ENCODE measurements around the gene CEP89. TPM values are rescaled to one million over a fixed set of nuclear protein-coding genes. Genes with fewer than 3 reads are reported as not detected.
"Not testable (repeated sequence)": the region's sequence is repeated elsewhere in the genome, so short reads cannot be mapped to it uniquely, and the experiment has no call there.

CEP89 gene
- total and polyA plus RNA-seq, 2 donors (not counting 1 experiment from before 2014, with no cell fraction given) = 6.3 to 13.8 TPM

DNA sequence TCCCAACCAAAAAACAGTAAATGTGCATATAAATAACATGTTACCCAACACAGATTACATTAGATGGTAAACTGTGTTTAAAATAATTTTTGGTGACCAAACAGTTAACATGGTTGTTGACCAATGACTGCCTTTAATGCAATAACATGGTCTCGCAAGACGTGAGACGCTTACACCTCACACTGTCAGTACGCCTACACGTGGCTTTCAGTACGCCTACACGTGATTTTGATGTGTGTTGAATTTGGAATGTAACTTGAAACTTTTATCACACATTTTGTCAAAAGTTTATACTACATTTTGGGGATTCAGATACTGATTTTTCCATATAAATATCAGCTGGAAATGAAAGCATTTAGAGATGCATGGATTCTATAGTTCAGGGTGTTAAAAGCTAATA is 134.2 kb downstream of the CEP89 start:
- no peaks in the 10 kb centered on the region for H3K4me1 ChIP-seq (ENCODE audit: control insufficient read depth, extremely low read depth, insufficient read depth, low read length)
- no peaks in the 10 kb centered on the region for H3K79me2 ChIP-seq (ENCODE audit: control insufficient read depth, insufficient read depth, low read length)
- H3K9ac ChIP-seq (ENCODE audit: insufficient read depth, low read length) = no peak overlapping the region
- H4K20me1 ChIP-seq (ENCODE audit: control insufficient read depth, extremely low read depth, insufficient read depth, low read length) = no peaks in the 10 kb centered on the region
- no peaks in the 10 kb centered on the region for H3K27me3 ChIP-seq (ENCODE audit: control insufficient read depth, insufficient read depth, low read length)
- H3K4me2 ChIP-seq (ENCODE audit: extremely low read depth, insufficient read depth, low read length) = no peak overlapping the region
- no peak overlapping the region for H2AFZ ChIP-seq (ENCODE audit: low read length)
- TF ChIP-seq EZH2 (IDR thresholded peaks at IDR 0.05; ENCODE audit: low read length, missing control alignments) (no peak), CTCF (conservative IDR thresholded peaks at IDR 0.05 in 1 of 2, IDR thresholded peaks at IDR 0.05 in 1 of 2; ENCODE audit: low read depth in 1 of 2, low read length in 2 of 2) (no peak)
- no peak overlapping the region for H3K4me3 ChIP-seq (replicated peaks in 1 of 4; ENCODE audit: control extremely low read depth in 1 of 4, insufficient read depth in 1 of 4, low read depth in 3 of 4, low read length in 4 of 4)
- H3K36me3 ChIP-seq (ENCODE audit: control insufficient read depth, insufficient read depth, low read length) = no peaks in the 10 kb centered on the region
- no peaks in the 10 kb centered on the region for H3K9me3 ChIP-seq (ENCODE audit: control insufficient read depth, insufficient read depth, low read depth, low read length)
- DNase-seq (ENCODE audit: low read depth in 2 of 2) = no peak
- no peak overlapping the region for H3K27ac ChIP-seq (ENCODE audit: insufficient read depth, low read length)

DNA sequence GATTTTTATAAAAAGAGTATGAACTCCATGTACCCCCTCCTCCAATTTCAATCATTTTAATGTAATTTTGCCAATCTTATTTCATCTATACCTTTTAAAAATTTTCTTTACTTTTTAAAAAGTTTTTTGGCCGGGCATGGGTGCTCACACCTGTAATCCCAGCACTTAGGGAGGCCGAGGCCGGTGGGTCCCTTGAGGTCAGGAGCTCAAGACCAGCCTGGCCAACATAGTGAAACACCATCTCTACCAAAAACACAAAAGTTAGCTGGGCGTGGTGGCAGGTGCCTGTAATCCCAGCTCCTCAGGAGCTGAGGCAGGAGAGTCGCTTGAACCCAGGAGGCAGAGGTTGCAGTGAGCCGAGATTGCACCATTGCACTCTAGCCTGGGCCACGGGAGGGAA is 138.4 kb downstream of the CEP89 start:
- H4K20me1 ChIP-seq (ENCODE audit: control insufficient read depth, extremely low read depth, insufficient read depth, low read length); H3K4me3 ChIP-seq (replicated peaks in 1 of 4; ENCODE audit: control extremely low read depth in 1 of 4, insufficient read depth in 1 of 4, low read depth in 3 of 4, low read length in 4 of 4); H3K27me3 ChIP-seq (ENCODE audit: control insufficient read depth, insufficient read depth, low read length); H3K9me3 ChIP-seq (ENCODE audit: control insufficient read depth, insufficient read depth, low read depth, low read length); H3K4me1 ChIP-seq (ENCODE audit: control insufficient read depth, extremely low read depth, insufficient read depth, low read length); H2AFZ ChIP-seq (ENCODE audit: low read length); H3K79me2 ChIP-seq (ENCODE audit: control insufficient read depth, insufficient read depth, low read length); H3K4me2 ChIP-seq (ENCODE audit: extremely low read depth, insufficient read depth, low read length); DNase-seq (ENCODE audit: low read depth in 2 of 2); H3K36me3 ChIP-seq (ENCODE audit: control insufficient read depth, insufficient read depth, low read length); H3K9ac ChIP-seq (ENCODE audit: insufficient read depth, low read length); H3K27ac ChIP-seq (ENCODE audit: insufficient read depth, low read length): not testable (repeated sequence)

GRCh38 chr19:32832825-32833224 is 138.9 kb downstream of the CEP89 start:
- not testable (repeated sequence) for H3K27ac ChIP-seq (ENCODE audit: insufficient read depth, low read length); H3K4me2 ChIP-seq (ENCODE audit: extremely low read depth, insufficient read depth, low read length); H3K27me3 ChIP-seq (ENCODE audit: control insufficient read depth, insufficient read depth, low read length); H3K9ac ChIP-seq (ENCODE audit: insufficient read depth, low read length); H3K9me3 ChIP-seq (ENCODE audit: control insufficient read depth, insufficient read depth, low read depth, low read length); H4K20me1 ChIP-seq (ENCODE audit: control insufficient read depth, extremely low read depth, insufficient read depth, low read length); H3K79me2 ChIP-seq (ENCODE audit: control insufficient read depth, insufficient read depth, low read length); H3K4me1 ChIP-seq (ENCODE audit: control insufficient read depth, extremely low read depth, insufficient read depth, low read length); H2AFZ ChIP-seq (ENCODE audit: low read length); DNase-seq (ENCODE audit: low read depth in 2 of 2); H3K4me3 ChIP-seq (replicated peaks in 1 of 4; ENCODE audit: control extremely low read depth in 1 of 4, insufficient read depth in 1 of 4, low read depth in 3 of 4, low read length in 4 of 4); H3K36me3 ChIP-seq (ENCODE audit: control insufficient read depth, insufficient read depth, low read length)

DNA sequence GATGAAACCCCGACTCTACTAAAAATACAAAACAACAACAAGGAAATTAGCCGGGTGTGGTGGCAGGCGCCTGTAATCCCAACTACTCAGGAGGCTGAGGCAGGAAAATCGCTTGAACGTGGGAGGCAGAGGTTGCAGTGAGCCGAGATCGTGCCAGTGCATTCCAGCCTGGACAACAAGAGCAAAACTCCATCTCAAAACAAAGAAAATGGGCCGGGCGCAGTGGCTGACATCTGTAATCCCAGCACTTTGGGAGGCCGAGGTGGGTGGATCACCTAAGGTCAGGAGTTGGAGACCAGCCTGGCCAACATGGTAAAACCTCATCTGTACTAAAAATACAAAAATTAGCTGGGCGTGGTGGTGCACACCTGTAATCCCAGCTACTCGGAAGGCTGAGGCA is 139.7 kb downstream of the CEP89 start:
- H3K79me2 ChIP-seq (ENCODE audit: control insufficient read depth, insufficient read depth, low read length); H3K27ac ChIP-seq (ENCODE audit: insufficient read depth, low read length); H3K9me3 ChIP-seq (ENCODE audit: control insufficient read depth, insufficient read depth, low read depth, low read length); H3K4me1 ChIP-seq (ENCODE audit: control insufficient read depth, extremely low read depth, insufficient read depth, low read length); H3K36me3 ChIP-seq (ENCODE audit: control insufficient read depth, insufficient read depth, low read length); H2AFZ ChIP-seq (ENCODE audit: low read length); H3K9ac ChIP-seq (ENCODE audit: insufficient read depth, low read length); H4K20me1 ChIP-seq (ENCODE audit: control insufficient read depth, extremely low read depth, insufficient read depth, low read length); H3K4me3 ChIP-seq (replicated peaks in 1 of 4; ENCODE audit: control extremely low read depth in 1 of 4, insufficient read depth in 1 of 4, low read depth in 3 of 4, low read length in 4 of 4); DNase-seq (ENCODE audit: low read depth in 2 of 2); H3K27me3 ChIP-seq (ENCODE audit: control insufficient read depth, insufficient read depth, low read length); H3K4me2 ChIP-seq (ENCODE audit: extremely low read depth, insufficient read depth, low read length): not testable (repeated sequence)
